Keratinocyte (primary cell): ENCODE measurements around the gene EDN2. TPM values are rescaled to one million over a fixed set of nuclear protein-coding genes. Genes with fewer than 3 reads are reported as not detected.

Source experiments
- DNase-seq: peaks from one replicate; pipeline ENCODE4 v3.0.0-alpha.2; 2011; ENCODE audit warnings: low read depth, missing footprints, low spot score
- FAIRE-seq: peaks from 2 replicates; lab custom pipeline; 2011; peaks lifted over from hg19 to GRCh38; lab: Jason Lieb, UNC
- H2AFZ ChIP-seq: 2 replicates; pipeline ENCODE4 v1.6.0; 2012; ENCODE audit warnings: low read length, control low read depth, inconsistent platforms; ENCODE audit not compliant: control insufficient read depth
- H3K27ac ChIP-seq: 2 replicates; pipeline ENCODE4 v1.5.1; 2011; ENCODE audit warnings: low read length; ENCODE audit not compliant: control insufficient read depth, insufficient read depth
- H3K27me3 ChIP-seq: 3 replicates; pipeline ENCODE4 v1.6.0; 2011; ENCODE audit warnings: low read length; ENCODE audit not compliant: control insufficient read depth, insufficient read depth; ENCODE audit errors: extremely low read depth
- H3K36me3 ChIP-seq, 2 experiments: 2 replicates in 1 of 2; 3 replicates in 1 of 2; pipeline ENCODE4 v1.5.1; 2011; ENCODE audit warnings: low read length in 2 of 2, mild to moderate bottlenecking in 1 of 2; ENCODE audit not compliant: control insufficient read depth in 2 of 2, insufficient read depth in 2 of 2; ENCODE audit errors: extremely low read depth in 1 of 2
- H3K4me1 ChIP-seq: 3 replicates; pipeline ENCODE4 v1.5.1; 2011; ENCODE audit warnings: low read length; ENCODE audit not compliant: control insufficient read depth, insufficient read depth; ENCODE audit errors: extremely low read depth
- H3K4me2 ChIP-seq: 3 replicates; pipeline ENCODE4 v1.6.0; 2011; ENCODE audit warnings: low read depth, low read length; ENCODE audit not compliant: control insufficient read depth, insufficient read depth; ENCODE audit errors: extremely low read depth
- H3K4me3 ChIP-seq, 3 experiments: fragments of 200-600 bp in 1 of 3; sonication (generic) in 1 of 3; 2 replicates in 2 of 3; 3 replicates in 1 of 3; pipeline ENCODE4 v1.5.1; 2011 to 2016; ENCODE audit warnings: low read length in 3 of 3, mild to moderate bottlenecking in 3 of 3, control low read depth in 2 of 3, inconsistent platforms in 1 of 3, low read depth in 1 of 3, mixed read lengths in 1 of 3, mixed run types in 1 of 3, moderate library complexity in 1 of 3; ENCODE audit not compliant: control insufficient read depth in 2 of 3, insufficient read depth in 2 of 3; ENCODE audit errors: extremely low read depth in 1 of 3
- H3K79me2 ChIP-seq: 2 replicates; pipeline ENCODE4 v1.6.0; 2012; ENCODE audit warnings: low read length; ENCODE audit not compliant: control insufficient read depth, insufficient read depth
- H3K9ac ChIP-seq: 3 replicates; pipeline ENCODE4 v1.6.0; 2011; ENCODE audit warnings: low read length; ENCODE audit not compliant: control insufficient read depth, insufficient read depth; ENCODE audit errors: extremely low read depth
- H3K9me1 ChIP-seq: 3 replicates; pipeline ENCODE4 v1.6.0; 2011; ENCODE audit warnings: low read length; ENCODE audit not compliant: control insufficient read depth, insufficient read depth; ENCODE audit errors: extremely low read depth
- H3K9me3 ChIP-seq: 2 replicates; pipeline ENCODE4 v1.5.1; 2012; ENCODE audit warnings: low read depth, low read length; ENCODE audit not compliant: control insufficient read depth
- H4K20me1 ChIP-seq: 3 replicates; pipeline ENCODE4 v1.6.0; 2011; ENCODE audit warnings: low read length; ENCODE audit not compliant: control insufficient read depth, insufficient read depth; ENCODE audit errors: extremely low read depth
- EZH2 ChIP-seq: IDR thresholded peaks from one replicate; pipeline ENCODE4 v1.6.1; 2012; ENCODE audit warnings: inconsistent platforms, mild to moderate bottlenecking, low read length, moderate library complexity
- dilution Hi-C: fragments of 300-500 bp; cut with MboI; formaldehyde crosslinking; loops from one replicate; pipeline ENCODE4 v1.7.0; 2020; ENCODE audit warnings: low sequenced_read_pairs; ENCODE audit not compliant: extremely low pct_ligation_motif_present
- polyA plus RNA-seq, 5 experiments: library from polyadenylated mRNA; depleted of rRNA in 3 of 5; stranded (reverse) in 3 of 5; stranded (forward) in 1 of 5; unstranded in 1 of 5; fragments of >200 nt; gene quantifications; 1 replicate in 1 of 5; 2 replicates in 3 of 5; 3 replicates in 1 of 5; pipeline versions ENCODE4 v1.2.1 to v1.2.3, GENCODE V29; 2011 to 2012; ENCODE audit warnings: missing spikeins in 2 of 5, low read depth in 1 of 5, low replicate concordance in 1 of 5
- TF ChIP-seq, protein P1 (sequence below), 3 experiments: IDR thresholded peaks in 1 of 3; conservative IDR thresholded peaks in 1 of 3; optimal IDR thresholded peaks in 1 of 3; 2 replicates in 2 of 3; 3 replicates in 1 of 3; pipeline versions ENCODE3 to v1.5.1; 2011; ENCODE audit warnings: low read length in 3 of 3, mild to moderate bottlenecking in 3 of 3, moderate library complexity in 2 of 3, control low read depth in 1 of 3, inconsistent platforms in 1 of 3; ENCODE audit not compliant: insufficient read depth in 2 of 3; ENCODE audit errors: extremely low read depth in 1 of 3

EDN2 gene
- polyA plus RNA-seq, 1 donor (not counting 4 experiments of a cell fraction or from before 2014, with no cell fraction given), result 0.34 TPM

DNA sequence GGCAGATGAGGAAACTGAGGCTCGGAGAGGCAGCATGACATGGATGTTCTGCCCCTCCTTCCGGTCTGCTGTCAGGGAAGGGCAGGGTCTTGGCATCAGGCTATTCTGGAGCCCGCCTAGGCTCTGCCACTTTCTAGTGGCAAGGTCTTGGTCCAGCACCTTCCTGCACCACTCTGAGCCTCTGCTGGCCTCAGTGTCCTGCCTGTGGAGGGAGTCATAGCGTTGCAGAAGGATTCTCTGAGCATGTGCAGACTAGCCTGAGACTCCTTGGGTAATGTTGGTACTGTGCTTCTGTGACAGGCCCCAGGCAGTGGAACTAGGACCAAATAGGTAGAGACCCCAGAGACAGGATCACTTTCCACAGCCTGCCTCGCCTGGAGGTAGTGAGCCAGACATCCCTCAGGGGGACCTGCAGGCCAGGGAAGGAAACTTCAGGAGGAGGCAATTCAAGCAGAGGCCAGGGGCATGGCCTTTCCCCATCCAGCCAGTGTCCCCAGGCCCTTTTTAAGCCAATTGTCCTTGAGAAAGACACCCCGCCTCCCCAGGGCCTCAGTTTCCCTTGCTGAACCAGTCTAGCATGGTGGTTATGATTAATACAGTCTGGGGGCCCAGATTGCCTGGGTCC is 10.6 kb downstream of the EDN2 start:
- no peak for DNase-seq

DNA sequence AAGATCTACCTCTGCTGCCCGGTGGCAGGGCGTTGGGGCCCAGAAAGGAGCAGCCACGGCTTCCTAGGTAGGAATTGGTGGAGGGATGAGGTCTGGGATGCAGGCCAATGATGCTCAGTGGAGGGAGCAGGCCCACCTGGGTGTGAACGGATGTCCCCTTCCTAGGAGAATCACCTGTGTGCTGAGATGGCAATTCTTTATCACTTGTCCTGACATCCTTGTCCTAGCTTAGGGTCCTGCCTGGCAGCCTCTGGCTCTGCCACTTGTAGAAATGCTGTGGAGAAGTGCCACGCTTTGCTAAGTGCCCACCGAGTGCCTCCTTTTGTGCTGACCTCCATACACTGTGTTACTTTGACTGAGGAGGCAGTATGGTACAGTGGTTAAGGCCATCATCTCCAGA is 12.8 kb downstream of the EDN2 start:
- Histone ChIP-seq H3K4me1 (peaks cover 42% of the 10 kb centered on the region), H4K20me1 (no peaks in the 10 kb centered on the region), H3K36me3 (no peaks in the 10 kb centered on the region), H3K9me3 (no peaks in the 10 kb centered on the region), H3K9ac (no peak overlapping the region), H2AFZ (no peak overlapping the region), H3K4me3 (no peak overlapping the region), H3K4me2 (no peak overlapping the region), H3K27me3 (no peaks in the 10 kb centered on the region), H3K27ac (no peak overlapping the region), H3K79me2 (no peaks in the 10 kb centered on the region), H3K9me1 (no peaks in the 10 kb centered on the region)
- dilution Hi-C loops, result no loop called here
- TF ChIP-seq, protein P1, sequence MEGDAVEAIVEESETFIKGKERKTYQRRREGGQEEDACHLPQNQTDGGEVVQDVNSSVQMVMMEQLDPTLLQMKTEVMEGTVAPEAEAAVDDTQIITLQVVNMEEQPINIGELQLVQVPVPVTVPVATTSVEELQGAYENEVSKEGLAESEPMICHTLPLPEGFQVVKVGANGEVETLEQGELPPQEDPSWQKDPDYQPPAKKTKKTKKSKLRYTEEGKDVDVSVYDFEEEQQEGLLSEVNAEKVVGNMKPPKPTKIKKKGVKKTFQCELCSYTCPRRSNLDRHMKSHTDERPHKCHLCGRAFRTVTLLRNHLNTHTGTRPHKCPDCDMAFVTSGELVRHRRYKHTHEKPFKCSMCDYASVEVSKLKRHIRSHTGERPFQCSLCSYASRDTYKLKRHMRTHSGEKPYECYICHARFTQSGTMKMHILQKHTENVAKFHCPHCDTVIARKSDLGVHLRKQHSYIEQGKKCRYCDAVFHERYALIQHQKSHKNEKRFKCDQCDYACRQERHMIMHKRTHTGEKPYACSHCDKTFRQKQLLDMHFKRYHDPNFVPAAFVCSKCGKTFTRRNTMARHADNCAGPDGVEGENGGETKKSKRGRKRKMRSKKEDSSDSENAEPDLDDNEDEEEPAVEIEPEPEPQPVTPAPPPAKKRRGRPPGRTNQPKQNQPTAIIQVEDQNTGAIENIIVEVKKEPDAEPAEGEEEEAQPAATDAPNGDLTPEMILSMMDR (optimal IDR thresholded peaks at IDR 0.05 in 1 of 3, IDR thresholded peaks at IDR 0.05 in 1 of 3, conservative IDR thresholded peaks at IDR 0.05 in 1 of 3; ENCODE audit: extremely low read depth in 1 of 3, insufficient read depth in 2 of 3, low read length in 3 of 3), result no peak
- no peak for TF ChIP-seq EZH2
- DNase-seq, result no peak
- FAIRE-seq, result no peak

More for the DNA sequence above, 10.6 kb downstream of the EDN2 start:
- dilution Hi-C loops, result no loop called here
- Histone ChIP-seq H3K4me1 (peaks cover 28% of the 10 kb centered on the region), H3K4me3 (peak overlapping the region in 1 of 3 experiments; percentile 9), H3K36me3 (no peaks in the 10 kb centered on the region), H3K27ac (no peak overlapping the region), H4K20me1 (no peaks in the 10 kb centered on the region), H3K9ac (no peak overlapping the region), H3K9me1 (no peaks in the 10 kb centered on the region), H3K4me2 (peak overlapping the region; percentile 35), H2AFZ (no peak overlapping the region), H3K79me2 (no peaks in the 10 kb centered on the region), H3K9me3 (no peaks in the 10 kb centered on the region), H3K27me3 (no peaks in the 10 kb centered on the region)
- FAIRE-seq, result peak; percentile 87
- TF ChIP-seq, protein P1 (optimal IDR thresholded peaks at IDR 0.05 in 1 of 3, IDR thresholded peaks at IDR 0.05 in 1 of 3, conservative IDR thresholded peaks at IDR 0.05 in 1 of 3; ENCODE audit: extremely low read depth in 1 of 3, insufficient read depth in 2 of 3, low read length in 3 of 3), result peak in 2 of 3 experiments; percentile 22 to 73
- no peak for TF ChIP-seq EZH2
